Suprapubic skin (tissue), 2 donors: ENCODE data around the gene RALGAPA2.

Source experiments
- EP300 ChIP-seq: sonication (generic); formaldehyde crosslinking; IDR thresholded peaks from one replicate; pipeline ENCODE4 v1.6.1; 2017; ENCODE audit warnings: antibody characterized with exemption
- POLR2A ChIP-seq, 2 donors: fragments of 450-650 bp; IDR thresholded peaks; one replicate each; pipeline ENCODE4 v1.6.1; 2017; ENCODE audit warnings: antibody characterized with exemption in 2 of 2, mild to moderate bottlenecking in 2 of 2, moderate library complexity in 2 of 2

DNA sequence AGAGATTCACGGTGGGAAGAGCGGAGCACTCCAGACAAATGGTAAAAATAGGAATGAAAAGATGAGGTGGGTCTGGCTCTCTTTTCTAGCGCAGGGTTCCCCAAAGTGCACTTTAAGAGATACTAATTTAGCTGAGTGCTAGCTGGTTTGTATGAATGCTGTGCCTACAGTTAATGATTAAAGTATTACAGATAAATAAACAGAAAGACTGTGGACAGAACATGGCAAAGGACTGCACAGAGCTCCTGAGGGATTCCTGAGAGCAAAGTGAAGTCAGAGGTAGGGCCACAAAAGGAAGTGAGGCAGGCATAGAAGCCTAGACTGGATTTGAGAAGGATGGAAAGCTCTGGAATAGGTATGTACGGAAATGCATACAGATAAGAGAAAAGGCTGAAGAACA is 230.0 kb downstream of the RALGAPA2 start:
- TF ChIP-seq POLR2A (IDR thresholded peaks at IDR 0.05): no peak
- no peak for TF ChIP-seq EP300
